GM12878 (cell line): ENCODE data around the gene IL17RE. TPM values are rescaled to one million over a fixed set of nuclear protein-coding genes. Genes with fewer than 3 reads are reported as not detected.

Experiments used
- ATAC-seq: fragments of 200-7000 bp; cut with Tn5 transposase; 3 replicates; pipeline ENCODE4 v1.9.1; 2020; ENCODE audit warnings: mild to moderate bottlenecking, moderate library complexity
- BruUV-seq: library from RNA; stranded (reverse); fragments of 400-500 nt; replicated peaks from 2 replicates; lab custom pipeline; 2021; lab: Mats Ljungman, UMichigan
- CTCF ChIA-PET: fragments of 300-600 bp; sonication (Branson Sonifier 250); formaldehyde crosslinking; extraction: SDS; loops from one replicate; lab custom pipeline; 2021; ENCODE audit warnings: inconsistent platforms; lab: Yijun Ruan, JAX
- POLR2A ChIA-PET: fragments of 350-600 bp; formaldehyde crosslinking; extraction: SDS; loops from one replicate; lab custom pipeline; 2021; ENCODE audit warnings: inconsistent platforms; lab: Charles Lee
- RAD21 ChIA-PET: fragments of 300-600 bp; sonication (Branson Sonifier 250); formaldehyde crosslinking; loops from one replicate; lab custom pipeline; 2023; ENCODE audit warnings: antibody characterized with exemption; ENCODE audit not compliant: unreplicated experiment; lab: Charles Lee
- SMC1A ChIA-PET: fragments of 300-600 bp; sonication (Branson Sonifier 250); formaldehyde crosslinking; loops from one replicate; lab custom pipeline; 2023; ENCODE audit not compliant: unreplicated experiment, uncharacterized antibody; lab: Charles Lee
- DNase-seq: peaks from one replicate; pipeline ENCODE4 v3.0.0-alpha.2; 2011; ENCODE audit warnings: low read depth, low spot score
- FAIRE-seq: peaks from 3 replicates; lab custom pipeline; 2011; peaks lifted over from hg19 to GRCh38; lab: Jason Lieb, UNC
- H2AFZ ChIP-seq: 2 replicates; pipeline ENCODE4 v1.6.0; 2011; ENCODE audit warnings: low read depth, low read length, control low read depth; ENCODE audit not compliant: control insufficient read depth
- H3K27ac ChIP-seq: 2 replicates; pipeline ENCODE4 v1.5.1; 2011; ENCODE audit warnings: control low read depth; ENCODE audit not compliant: control insufficient read depth, insufficient read depth
- H3K27me3 ChIP-seq, 2 experiments: replicated peaks in 1 of 2; 2 replicates each; pipeline versions ENCODE4 v1.6.0 to v1.6.1; 2011; ENCODE audit warnings: low read length in 1 of 2; ENCODE audit not compliant: control insufficient read depth in 2 of 2, insufficient read depth in 2 of 2
- H3K36me3 ChIP-seq, 2 experiments: 2 replicates each; pipeline ENCODE4 v1.5.1; 2011; ENCODE audit warnings: low read length in 1 of 2; ENCODE audit not compliant: control insufficient read depth in 2 of 2, insufficient read depth in 2 of 2
- H3K4me1 ChIP-seq: 2 replicates; pipeline ENCODE4 v1.6.1; 2011; ENCODE audit warnings: mild to moderate bottlenecking, low read length, moderate library complexity, mixed read lengths; ENCODE audit not compliant: control insufficient read depth, insufficient read depth
- H3K4me2 ChIP-seq: 2 replicates; pipeline ENCODE4 v1.6.0; 2011; ENCODE audit warnings: control low read depth; ENCODE audit not compliant: control insufficient read depth, insufficient read depth
- H3K4me3 ChIP-seq: fragments of 200-600 bp; sonication (generic); 2 replicates; pipeline ENCODE4 v1.5.1; 2016
- H3K79me2 ChIP-seq: 2 replicates; pipeline ENCODE4 v1.6.0; 2011; ENCODE audit warnings: low read length; ENCODE audit not compliant: control insufficient read depth, insufficient read depth
- H3K9ac ChIP-seq: 2 replicates; pipeline ENCODE4 v1.8.0; 2011; ENCODE audit warnings: low read length, control low read depth, mixed read lengths; ENCODE audit not compliant: control insufficient read depth, insufficient read depth
- H3K9me3 ChIP-seq: replicated peaks from 3 replicates; pipeline ENCODE4 v1.5.1; 2011; ENCODE audit warnings: mild to moderate bottlenecking, low read length; ENCODE audit not compliant: control insufficient read depth, insufficient read depth
- H4K20me1 ChIP-seq: 2 replicates; pipeline ENCODE4 v1.6.0; 2011; ENCODE audit not compliant: control insufficient read depth, insufficient read depth
- CTCF ChIP-seq, 3 experiments: IDR thresholded peaks in 2 of 3; conservative IDR thresholded peaks in 1 of 3; 2 replicates each; pipeline ENCODE4 v1.5.1; 2011; ENCODE audit warnings: low read depth in 3 of 3, low read length in 3 of 3, mild to moderate bottlenecking in 3 of 3, control low read depth in 2 of 3, moderate library complexity in 2 of 3, inconsistent platforms in 1 of 3, mixed read lengths in 1 of 3; ENCODE audit not compliant: control insufficient read depth in 2 of 3, insufficient read depth in 1 of 3; ENCODE audit errors: extremely low read depth in 1 of 3
- RAD21 ChIP-seq: IDR thresholded peaks from 2 replicates; pipeline ENCODE4 v1.6.1; 2011; ENCODE audit warnings: mild to moderate bottlenecking, low read depth, low read length, moderate library complexity; ENCODE audit not compliant: insufficient read depth
- REST ChIP-seq: IDR thresholded peaks from 2 replicates; pipeline ENCODE4 v1.6.1; 2012; ENCODE audit warnings: mild to moderate bottlenecking, low read depth, low read length
- SMC3 ChIP-seq: IDR thresholded peaks from 2 replicates; pipeline ENCODE4 v1.6.1; 2011; ENCODE audit warnings: low read length, improper control_type of control experiment, borderline replicate concordance
- WGBS: methylation state at CpG from one replicate; pipeline ENCODE4 v1.1.6; 2016; ENCODE audit warnings: low lambda C conversion rate; ENCODE audit not compliant: insufficient replicate concordance, insufficient coverage; ENCODE audit errors: missing lambda C conversion rate; 5-methylcytosine and 5-hydroxymethylcytosine counted together
- in situ Hi-C: fragments of 300-500 bp; cut with MboI; formaldehyde crosslinking; loops from 9 replicates; pipeline ENCODE4 v1.14.3; 2018; ENCODE audit warnings: mixed read lengths
- intact Hi-C: fragments of 100-400 bp; cut with micrococcal nuclease; formaldehyde crosslinking; loops from one replicate; pipeline ENCODE4 v1.14.2; 2022; ENCODE audit not compliant: unreplicated experiment
- polyA plus RNA-seq, 11 experiments: library from polyadenylated mRNA; depleted of rRNA in 4 of 11; unstranded in 6 of 11; stranded (reverse) in 5 of 11; fragments of >200 nt; fragmentation: Nextera tagmentation in 4 of 11; fragmentation: Illumina TruSeq in 1 of 11; extraction: Ambion mirVana in 4 of 11; extraction: Trizol in 1 of 11; gene quantifications; 1 replicate in 1 of 11; 2 replicates in 10 of 11; pipeline versions ENCODE4 v1.2.1 to v1.2.3, GENCODE V29; 2011 to 2016; ENCODE audit warnings: inconsistent platforms in 2 of 11, missing spikeins in 2 of 11, low read depth in 1 of 11
- total RNA-seq, 4 experiments: library from RNA; depleted of rRNA in 3 of 4; stranded (reverse); fragments of >200 nt in 3 of 4; fragmentation: Illumina TruSeq in 1 of 4; extraction: Trizol in 1 of 4; gene quantifications; 2 replicates each; pipeline versions ENCODE4 v1.2.1 to v1.2.3, GENCODE V29; 2013 to 2021

The IL17RE gene
- total and polyA plus RNA-seq, 10 of the 15 experiments (the other 5 are each of a cell fraction or from before 2014, with no cell fraction given), result 0.04 to 0.51 (median 0.12) TPM; not detected in 2

GRCh38 chr3:9930804-9931418 lies 28.3 kb downstream of the IL17RE start:
- POLR2A ChIA-PET, result interaction anchor here (0.6 to 1.5 kb wide), 6 partner anchors 19 to 391 kb away, joined by 3 to 4 read pairs (median 3); partner anchors contain the start of gene SEC13
- H2AFZ ChIP-seq, result no peak overlapping the region
- intact Hi-C loops (loop anchor here (5.0 to 10.0 kb wide), 3 partner anchors 89 to 394 kb away; partner anchors contain the start of genes ARPC4, RPUSD3, SEC13 and TADA3), in situ Hi-C loops (no loop called here)
- H3K4me1 ChIP-seq, result peaks cover 9% of the 10 kb centered on the region
- no peak for DNase-seq
- WGBS, result 79% methylated on average over 4 of the region's 4 CpGs
- no peak overlapping the region for H3K4me3 ChIP-seq
- no peak overlapping the region for H3K4me2 ChIP-seq
- no peak for ATAC-seq
- CTCF ChIA-PET, result interaction anchor here (0.9 to 5.0 kb wide), 30 partner anchors 10 to 578 kb away, joined by 3 to 45 read pairs (median 6); partner anchors contain the start of genes ARPC4, CIDEC, EMC3 and FANCD2
- no peaks in the 10 kb centered on the region for H4K20me1 ChIP-seq
- RAD21 ChIA-PET, result interaction anchor here (0.8 to 5.2 kb wide), 15 partner anchors 20 to 427 kb away, joined by 3 to 51 read pairs (median 5); partner anchors contain the start of genes CIDEC, JAGN1, PRRT3 and RPUSD3
- no peak overlapping the region for H3K27ac ChIP-seq
- no peaks in the 10 kb centered on the region for H3K9me3 ChIP-seq
- no peak overlapping the region for H3K9ac ChIP-seq
- H3K79me2 ChIP-seq, result peaks cover 17% of the 10 kb centered on the region
- H3K36me3 ChIP-seq, result no peaks in the 10 kb centered on the region
- no peak for FAIRE-seq
- H3K27me3 ChIP-seq, result no peaks in the 10 kb centered on the region
- TF ChIP-seq SMC3 (peak; percentile 21; the same call in 1 of the 2 replicates), REST (no peak), CTCF (IDR thresholded peaks at IDR 0.05 in 2 of 3, conservative IDR thresholded peaks at IDR 0.05 in 1 of 3; ENCODE audit: control insufficient read depth in 2 of 3, extremely low read depth in 1 of 3, insufficient read depth in 1 of 3, low read depth in 3 of 3, low read length in 3 of 3) (peak in 2 of 3 experiments; percentile 41 to 42; a peak in 4 of 6 replicates), RAD21 (peak; percentile 40)
- BruUV-seq, result no TSS peak
- SMC1A ChIA-PET, result interaction anchor here (0.7 to 3.8 kb wide), 22 partner anchors 14 to 577 kb away, joined by 3 to 20 read pairs (median 4); partner anchors contain the start of genes JAGN1, PRRT3 and SEC13
